Activated T-helper 17 cell treated with anti-CD3 and anti-CD28 coated beads, Interleukin-2, amount 50 U/mL, for 72 hours (primary cell): Measurements from ENCODE around the gene ANTXR1. TPM values are rescaled to one million over a fixed set of nuclear protein-coding genes. Genes with fewer than 3 reads are reported as not detected.

ENCODE experiments used
- ATAC-seq: fragments of 150-1000 bp; cut with Tn5 transposase; replicated peaks from 2 replicates; pipeline ENCODE4 v1.10.0; 2021; ENCODE audit warnings: mild to moderate bottlenecking, moderate library complexity
- H3K27ac Mint-ChIP-seq: one replicate; pipeline ENCODE4 v1.8.0; 2022; ENCODE audit warnings: mixed read lengths
- H3K27me3 Mint-ChIP-seq: one replicate; pipeline ENCODE4 v1.8.0; 2022; ENCODE audit warnings: mixed read lengths
- H3K36me3 Mint-ChIP-seq: one replicate; pipeline ENCODE4 v1.8.0; 2022; ENCODE audit warnings: low read depth, mild to moderate bottlenecking, mixed read lengths
- H3K4me1 Mint-ChIP-seq: one replicate; pipeline ENCODE4 v1.8.0; 2022; ENCODE audit warnings: mixed read lengths
- H3K4me3 Mint-ChIP-seq: one replicate; pipeline ENCODE4 v1.8.0; 2022; ENCODE audit warnings: mild to moderate bottlenecking, mixed read lengths
- H3K9me3 Mint-ChIP-seq: one replicate; pipeline ENCODE4 v1.8.0; 2022; ENCODE audit warnings: mixed read lengths
- total RNA-seq, 2 donors: library from RNA; stranded (reverse); gene quantifications; one replicate each; pipeline ENCODE4 v1.2.3, GENCODE V29; 2022

ANTXR1 gene
- total RNA-seq, 2 donors from 2014 or later: 0.11 TPM; not detected in 1

GRCh38 chr2:69147841-69148533, 135.0 kb downstream of the ANTXR1 start:
- H3K4me1 Mint-ChIP-seq: no peaks in the 10 kb centered on the region
- ATAC-seq: no peak
- no peaks in the 10 kb centered on the region for H3K9me3 Mint-ChIP-seq
- H3K36me3 Mint-ChIP-seq: no peaks in the 10 kb centered on the region
- H3K27me3 Mint-ChIP-seq: peaks cover 21% of the 10 kb centered on the region
- H3K4me3 Mint-ChIP-seq: no peak overlapping the region
- no peak overlapping the region for H3K27ac Mint-ChIP-seq

DNA sequence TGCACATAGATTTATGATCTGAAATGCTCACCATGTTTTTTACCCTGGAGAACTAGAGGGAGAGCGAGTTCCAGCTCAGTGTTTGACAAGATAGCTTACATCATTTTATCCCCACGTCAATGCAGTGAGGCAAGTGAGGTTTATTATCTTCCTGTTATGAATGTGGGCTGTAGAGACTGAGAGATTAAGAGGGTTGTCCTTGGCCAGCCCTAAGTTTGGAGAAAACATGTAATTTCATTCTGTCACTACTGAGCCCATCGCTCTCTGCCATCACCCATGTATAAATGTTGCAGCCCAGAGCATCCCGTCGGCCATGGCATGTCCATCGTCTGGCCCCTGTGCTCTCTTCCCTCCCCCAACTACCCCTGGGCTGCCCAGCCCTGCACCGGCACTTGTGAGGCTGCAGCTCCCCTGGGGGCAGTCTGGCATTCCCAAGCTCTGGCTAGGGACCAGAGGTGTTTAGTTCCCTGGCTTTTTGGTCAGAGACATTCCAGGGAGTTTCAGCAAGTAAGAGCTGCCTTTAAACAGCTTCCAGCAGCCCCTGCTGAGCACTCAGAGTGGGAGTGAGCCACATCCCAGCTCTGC, 136.7 kb downstream of the ANTXR1 start:
- Mint-ChIP-seq H3K4me3 (no peak overlapping the region), H3K27me3 (peaks cover 21% of the 10 kb centered on the region), H3K27ac (no peak overlapping the region), H3K36me3 (no peaks in the 10 kb centered on the region), H3K9me3 (no peaks in the 10 kb centered on the region), H3K4me1 (no peaks in the 10 kb centered on the region)
- no peak for ATAC-seq

DNA sequence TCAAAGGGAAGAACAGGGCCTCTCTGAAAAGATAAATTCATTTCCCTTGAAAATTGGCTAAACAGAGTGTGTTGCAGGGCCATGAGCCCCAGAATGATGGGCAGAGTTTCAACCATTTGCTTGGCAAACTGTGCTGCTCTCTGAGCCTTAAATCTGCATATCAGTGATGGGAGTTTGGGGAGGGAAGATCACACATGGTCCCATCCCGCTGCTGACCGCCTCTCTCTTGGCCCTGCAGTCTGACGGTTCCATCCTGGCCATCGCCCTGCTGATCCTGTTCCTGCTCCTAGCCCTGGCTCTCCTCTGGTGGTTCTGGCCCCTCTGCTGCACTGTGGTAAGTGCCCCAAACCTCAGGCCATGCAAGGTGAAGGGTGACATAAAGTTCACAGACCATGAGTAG, 139.0 kb downstream of the ANTXR1 start:
- no peaks in the 10 kb centered on the region for H3K36me3 Mint-ChIP-seq
- no peaks in the 10 kb centered on the region for H3K9me3 Mint-ChIP-seq
- no peak overlapping the region for H3K27ac Mint-ChIP-seq
- H3K4me1 Mint-ChIP-seq: no peaks in the 10 kb centered on the region
- peaks cover 21% of the 10 kb centered on the region for H3K27me3 Mint-ChIP-seq
- no peak for ATAC-seq
- H3K4me3 Mint-ChIP-seq: no peak overlapping the region

DNA sequence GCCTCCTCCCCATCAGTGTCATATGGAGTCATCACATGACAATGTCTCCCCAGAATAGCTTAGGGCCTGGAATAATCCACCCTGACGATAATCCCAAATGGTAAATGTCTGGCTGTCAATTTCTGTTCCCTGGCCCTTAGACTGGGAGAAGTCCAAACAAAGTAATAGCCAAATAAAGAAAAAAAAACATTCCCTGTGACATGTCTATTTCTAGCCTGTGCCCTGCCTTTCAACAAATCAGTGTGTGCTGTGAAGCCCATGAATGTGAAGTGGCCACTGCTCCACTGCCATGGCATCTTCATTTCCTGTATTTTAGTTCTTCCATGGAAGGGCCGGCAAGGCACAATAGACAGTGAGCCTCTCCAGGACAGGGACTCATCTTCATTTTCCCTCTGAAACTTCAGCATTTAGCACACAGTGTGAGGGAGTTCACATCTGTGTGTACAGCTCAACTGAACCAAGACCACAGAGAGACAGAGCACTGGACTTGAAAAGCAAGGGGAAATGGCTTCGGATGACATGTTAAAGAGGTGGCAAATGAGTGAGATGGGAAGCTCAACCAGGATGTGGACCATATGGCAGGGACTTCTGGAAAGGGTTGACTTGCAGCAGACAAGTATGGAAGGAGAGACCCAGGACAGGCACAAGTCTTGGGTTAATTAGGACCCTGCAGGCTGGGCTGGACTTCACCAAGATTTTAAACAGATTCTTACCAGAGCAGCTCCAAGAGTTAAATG, 140.0 kb downstream of the ANTXR1 start:
- Mint-ChIP-seq H3K27me3 (peaks cover 21% of the 10 kb centered on the region), H3K9me3 (no peaks in the 10 kb centered on the region), H3K4me1 (no peaks in the 10 kb centered on the region), H3K4me3 (no peak overlapping the region), H3K27ac (no peak overlapping the region), H3K36me3 (no peaks in the 10 kb centered on the region)
- no peak for ATAC-seq

GRCh38 chr2:69154106-69154505, 141.1 kb downstream of the ANTXR1 start:
- Mint-ChIP-seq H3K4me3 (no peak overlapping the region), H3K36me3 (no peaks in the 10 kb centered on the region), H3K4me1 (no peaks in the 10 kb centered on the region), H3K9me3 (no peaks in the 10 kb centered on the region), H3K27ac (no peak overlapping the region), H3K27me3 (peaks cover 21% of the 10 kb centered on the region)
- ATAC-seq: no peak

GRCh38 chr2:69156624-69157023, 143.6 kb downstream of the ANTXR1 start:
- ATAC-seq: no peak
- Mint-ChIP-seq H3K36me3 (no peaks in the 10 kb centered on the region), H3K4me3 (no peak overlapping the region), H3K4me1 (no peaks in the 10 kb centered on the region), H3K9me3 (no peaks in the 10 kb centered on the region), H3K27ac (no peak overlapping the region), H3K27me3 (peaks cover 20% of the 10 kb centered on the region)

DNA sequence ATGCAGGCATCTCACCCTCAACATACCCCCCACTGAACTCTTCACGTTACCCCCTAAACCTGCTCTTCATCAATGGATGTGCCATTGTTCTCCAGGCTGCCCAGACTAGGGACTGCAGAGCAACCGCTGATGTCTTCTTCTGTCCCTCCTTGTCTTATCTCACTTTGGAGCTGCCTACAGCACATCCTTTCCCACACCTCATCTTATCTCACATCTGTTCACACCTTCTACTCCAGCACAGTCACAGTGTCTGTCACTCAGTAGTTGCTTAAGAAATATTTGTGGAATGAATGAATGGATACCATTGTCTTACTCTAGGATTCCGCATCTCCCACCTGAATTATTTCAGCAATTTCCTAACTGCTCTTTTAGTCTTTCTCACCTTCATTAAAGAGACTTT, 144.5 kb downstream of the ANTXR1 start:
- Mint-ChIP-seq H3K9me3 (no peaks in the 10 kb centered on the region), H3K36me3 (no peaks in the 10 kb centered on the region), H3K4me1 (no peaks in the 10 kb centered on the region), H3K27me3 (peaks cover 14% of the 10 kb centered on the region), H3K27ac (no peak overlapping the region), H3K4me3 (no peak overlapping the region)
- no peak for ATAC-seq

DNA sequence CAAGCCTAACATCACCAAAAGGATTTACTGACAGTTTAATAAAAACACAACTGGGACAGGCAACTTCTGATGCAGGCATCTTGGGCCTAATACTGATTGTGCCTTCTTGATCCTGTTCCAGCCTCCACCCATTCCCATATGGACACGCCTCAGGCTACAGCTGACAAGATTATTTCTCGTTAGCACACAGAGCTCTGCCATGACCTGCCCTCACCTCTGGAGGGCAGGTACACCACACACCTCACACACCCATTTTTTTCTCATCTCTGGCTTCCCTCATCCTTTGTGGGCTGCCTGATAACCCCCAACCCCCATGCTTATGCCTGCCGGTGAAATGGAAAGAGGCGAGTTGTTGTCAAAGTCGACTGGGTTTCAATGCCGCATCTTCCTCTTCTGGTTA, 147.0 kb downstream of the ANTXR1 start:
- Mint-ChIP-seq H3K9me3 (no peaks in the 10 kb centered on the region), H3K27me3 (peaks cover 15% of the 10 kb centered on the region)
- ATAC-seq: no peak

GRCh38 chr2:69162057-69162456, 149.1 kb downstream of the ANTXR1 start:
- no peak for ATAC-seq
- H3K9me3 Mint-ChIP-seq: no peaks in the 10 kb centered on the region
- no peak overlapping the region for H3K4me3 Mint-ChIP-seq
- no peaks in the 10 kb centered on the region for H3K4me1 Mint-ChIP-seq
- no peaks in the 10 kb centered on the region for H3K36me3 Mint-ChIP-seq
- no peak overlapping the region for H3K27ac Mint-ChIP-seq
- H3K27me3 Mint-ChIP-seq: peaks cover 25% of the 10 kb centered on the region

More for the DNA sequence above, 147.0 kb downstream of the ANTXR1 start:
- Mint-ChIP-seq H3K27ac (no peak overlapping the region), H3K36me3 (no peaks in the 10 kb centered on the region), H3K4me1 (no peaks in the 10 kb centered on the region), H3K4me3 (no peak overlapping the region)

DNA sequence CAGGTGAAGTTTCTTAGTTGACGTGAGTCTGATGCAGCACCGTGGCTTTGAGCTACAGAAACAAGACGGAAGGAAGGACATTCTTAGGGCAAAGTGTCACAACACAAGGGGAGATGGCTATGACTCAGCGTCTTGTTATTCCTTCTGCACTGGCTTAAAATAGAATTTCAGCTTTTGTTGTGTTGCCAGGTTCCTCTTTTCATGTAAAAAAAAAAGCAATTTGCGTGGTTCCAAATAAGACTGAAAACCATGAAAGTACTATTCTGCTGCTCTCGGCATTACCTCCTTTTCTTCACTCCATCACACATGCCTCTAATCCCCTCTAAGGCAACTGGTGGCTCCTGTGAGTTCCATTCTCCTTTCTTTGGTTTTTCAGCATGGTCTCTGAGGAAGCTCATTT, 150.1 kb downstream of the ANTXR1 start:
- Mint-ChIP-seq H3K4me1 (no peaks in the 10 kb centered on the region), H3K36me3 (no peaks in the 10 kb centered on the region), H3K27me3 (peaks cover 29% of the 10 kb centered on the region), H3K27ac (no peak overlapping the region), H3K4me3 (no peak overlapping the region), H3K9me3 (no peaks in the 10 kb centered on the region)
- ATAC-seq: no peak

- ATAC-seq: no peak
- no peaks in the 10 kb centered on the region for H3K36me3 Mint-ChIP-seq
- no peak overlapping the region for H3K27ac Mint-ChIP-seq
- H3K27me3 Mint-ChIP-seq: peaks cover 31% of the 10 kb centered on the region
- H3K4me3 Mint-ChIP-seq: no peak overlapping the region
- H3K9me3 Mint-ChIP-seq: no peaks in the 10 kb centered on the region
- no peaks in the 10 kb centered on the region for H3K4me1 Mint-ChIP-seq
Observed at GRCh38 chr2:69163556-69163955, 150.6 kb downstream of the ANTXR1 start.

- no peaks in the 10 kb centered on the region for H3K4me1 Mint-ChIP-seq
- no peak for ATAC-seq
- no peak overlapping the region for H3K4me3 Mint-ChIP-seq
- H3K27me3 Mint-ChIP-seq: peaks cover 35% of the 10 kb centered on the region
- no peaks in the 10 kb centered on the region for H3K9me3 Mint-ChIP-seq
- no peak overlapping the region for H3K27ac Mint-ChIP-seq
- H3K36me3 Mint-ChIP-seq: no peaks in the 10 kb centered on the region
Observed at GRCh38 chr2:69164061-69164778, 151.2 kb downstream of the ANTXR1 start.

GRCh38 chr2:69165091-69165880, 152.3 kb downstream of the ANTXR1 start:
- H3K27me3 Mint-ChIP-seq: peaks cover 38% of the 10 kb centered on the region
- H3K27ac Mint-ChIP-seq: no peak overlapping the region
- no peak for ATAC-seq
- no peaks in the 10 kb centered on the region for H3K4me1 Mint-ChIP-seq
- no peak overlapping the region for H3K4me3 Mint-ChIP-seq
- H3K36me3 Mint-ChIP-seq: no peaks in the 10 kb centered on the region
- H3K9me3 Mint-ChIP-seq: no peaks in the 10 kb centered on the region

GRCh38 chr2:69166465-69166811, 153.5 kb downstream of the ANTXR1 start:
- Mint-ChIP-seq H3K4me3 (no peak overlapping the region), H3K27ac (no peak overlapping the region), H3K4me1 (no peaks in the 10 kb centered on the region), H3K36me3 (no peaks in the 10 kb centered on the region), H3K27me3 (peaks cover 38% of the 10 kb centered on the region), H3K9me3 (no peaks in the 10 kb centered on the region)
- ATAC-seq: no peak
